Coronary artery (tissue), 2 donors: ENCODE data around the gene RALBP1.
A peak's percentile ranks its signal among the peaks of the same experiment; 100 is the strongest.

Source experiments
- DNase-seq: peaks from one replicate; pipeline ENCODE4 v3.0.0-alpha.2; 2017; ENCODE audit warnings: low spot score
- H3K27ac ChIP-seq, 2 donors: fragments of 200-600 bp; sonication (generic); one replicate each; pipeline ENCODE4 v1.5.1; 2016 to 2019
- H3K4me3 ChIP-seq: fragments of 200-600 bp; sonication (generic); 2 replicates; pipeline ENCODE4 v1.5.1; 2016; ENCODE audit warnings: mild to moderate bottlenecking, moderate library complexity
- TF ChIP-seq, protein P1 (sequence below): fragments of 200-600 bp; sonication (generic); IDR thresholded peaks from one replicate; pipeline ENCODE4 v1.5.1; 2019; ENCODE audit warnings: antibody characterized with exemption

Gene RALBP1

GRCh38 chr18:9561759-9562158 is 86.4 kb downstream of the RALBP1 start:
- H3K4me3 ChIP-seq = no peak overlapping the region
- H3K27ac ChIP-seq = peak overlapping the region in 1 of 2 donors; percentile 0
- TF ChIP-seq, protein P1, sequence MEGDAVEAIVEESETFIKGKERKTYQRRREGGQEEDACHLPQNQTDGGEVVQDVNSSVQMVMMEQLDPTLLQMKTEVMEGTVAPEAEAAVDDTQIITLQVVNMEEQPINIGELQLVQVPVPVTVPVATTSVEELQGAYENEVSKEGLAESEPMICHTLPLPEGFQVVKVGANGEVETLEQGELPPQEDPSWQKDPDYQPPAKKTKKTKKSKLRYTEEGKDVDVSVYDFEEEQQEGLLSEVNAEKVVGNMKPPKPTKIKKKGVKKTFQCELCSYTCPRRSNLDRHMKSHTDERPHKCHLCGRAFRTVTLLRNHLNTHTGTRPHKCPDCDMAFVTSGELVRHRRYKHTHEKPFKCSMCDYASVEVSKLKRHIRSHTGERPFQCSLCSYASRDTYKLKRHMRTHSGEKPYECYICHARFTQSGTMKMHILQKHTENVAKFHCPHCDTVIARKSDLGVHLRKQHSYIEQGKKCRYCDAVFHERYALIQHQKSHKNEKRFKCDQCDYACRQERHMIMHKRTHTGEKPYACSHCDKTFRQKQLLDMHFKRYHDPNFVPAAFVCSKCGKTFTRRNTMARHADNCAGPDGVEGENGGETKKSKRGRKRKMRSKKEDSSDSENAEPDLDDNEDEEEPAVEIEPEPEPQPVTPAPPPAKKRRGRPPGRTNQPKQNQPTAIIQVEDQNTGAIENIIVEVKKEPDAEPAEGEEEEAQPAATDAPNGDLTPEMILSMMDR = no peak
- no peak for DNase-seq

GRCh38 chr18:9562584-9562983 is 87.3 kb downstream of the RALBP1 start:
- TF ChIP-seq, protein P1 = no peak
- peak overlapping the region in 1 of 2 donors; percentile 19 for H3K27ac ChIP-seq
- DNase-seq = no peak
- H3K4me3 ChIP-seq = no peak overlapping the region

DNA sequence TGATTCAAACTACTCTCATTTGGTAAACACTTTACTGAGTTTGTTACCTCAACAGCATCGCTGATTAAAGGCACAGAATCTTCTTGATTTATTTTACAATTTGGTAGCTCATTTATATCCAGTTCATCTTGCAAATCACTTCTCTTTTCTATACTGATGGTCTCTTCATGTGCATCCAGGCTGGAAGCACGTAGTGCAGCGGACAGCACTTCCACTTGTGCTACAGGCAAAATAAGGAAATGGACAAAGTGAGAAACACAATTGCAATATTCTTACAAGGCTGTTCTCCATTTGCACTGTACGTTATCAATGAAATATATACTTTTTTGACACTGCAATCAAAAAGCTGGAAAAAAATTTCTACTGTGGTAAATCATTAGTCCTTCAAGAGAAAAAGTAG is 88.0 kb downstream of the RALBP1 start:
- no peak for DNase-seq
- peak overlapping the region in 1 of 2 donors; percentile 19 for H3K27ac ChIP-seq
- TF ChIP-seq, protein P1 = no peak
- H3K4me3 ChIP-seq = no peak overlapping the region

DNA sequence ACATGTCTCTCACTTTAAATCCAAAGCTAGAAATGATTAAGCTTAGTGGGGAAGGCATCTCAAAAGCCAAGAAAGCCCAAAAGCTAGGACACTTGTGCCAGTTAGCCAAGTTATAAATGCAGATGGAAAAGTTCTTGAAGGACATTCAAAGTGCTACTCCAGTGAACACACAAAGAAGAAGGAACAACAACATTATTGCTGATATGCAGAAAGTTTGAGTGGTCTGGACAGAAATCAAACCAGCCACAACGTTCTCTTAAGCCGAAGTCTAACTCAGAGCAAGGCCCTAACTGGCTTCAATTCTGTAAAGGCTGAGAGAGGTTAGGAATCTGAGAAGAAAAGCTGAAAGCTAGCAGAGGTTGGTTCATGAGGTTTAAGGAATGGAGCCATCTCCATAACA is 90.1 kb downstream of the RALBP1 start:
- TF ChIP-seq, protein P1 = no peak
- H3K4me3 ChIP-seq = no peak overlapping the region
- DNase-seq = no peak
- no peak overlapping the region for H3K27ac ChIP-seq

DNA sequence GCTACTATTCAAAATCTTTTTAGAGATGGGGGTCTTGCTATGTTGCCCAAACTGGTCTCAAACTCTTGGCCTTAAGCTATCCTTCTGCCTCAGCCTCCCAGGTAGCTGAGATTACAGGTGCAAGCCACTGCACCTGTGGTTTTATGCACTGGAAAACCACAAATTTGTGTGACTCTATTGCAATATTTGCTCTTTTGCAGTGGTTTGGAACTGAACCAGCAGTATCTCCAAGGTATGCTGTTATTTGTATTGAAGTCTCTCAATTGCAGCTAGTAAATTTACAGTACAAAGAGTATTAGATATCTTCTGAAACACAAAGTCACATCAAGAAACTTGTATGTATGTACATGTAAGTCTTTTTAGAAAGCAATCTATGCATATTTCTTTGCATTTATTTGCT is 92.9 kb downstream of the RALBP1 start:
- no peak for DNase-seq
- no peak overlapping the region for H3K4me3 ChIP-seq
- TF ChIP-seq, protein P1 = no peak
- no peak overlapping the region for H3K27ac ChIP-seq

GRCh38 chr18:9569178-9569577 is 93.9 kb downstream of the RALBP1 start:
- DNase-seq = no peak
- Histone ChIP-seq H3K4me3 (no peak overlapping the region), H3K27ac (no peak overlapping the region)
- TF ChIP-seq, protein P1 = no peak

DNA sequence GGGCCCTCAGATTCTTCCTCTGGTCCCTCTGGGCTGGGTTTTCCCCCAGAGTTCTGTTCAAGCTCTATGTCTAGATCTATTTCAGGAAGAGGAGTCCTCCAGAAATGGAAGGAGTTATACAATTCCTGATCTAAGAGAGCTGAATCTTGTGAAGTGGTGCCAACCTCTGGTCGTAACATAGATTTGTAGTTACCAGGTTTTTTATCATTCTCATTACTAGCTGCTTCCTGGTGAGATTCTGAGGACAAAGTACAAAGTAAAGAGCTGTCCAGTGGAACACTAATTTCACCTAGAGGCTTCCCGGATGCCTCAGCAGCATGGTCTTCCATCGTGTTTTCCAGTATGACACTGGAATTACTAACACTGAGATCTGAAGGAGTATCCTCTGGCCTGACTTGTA is 94.9 kb downstream of the RALBP1 start:
- TF ChIP-seq, protein P1 = no peak
- Histone ChIP-seq H3K4me3 (no peak overlapping the region), H3K27ac (no peak overlapping the region)
- no peak for DNase-seq
